HG02623 (cell line): ENCODE measurements around the gene SETD1B.
"Not testable (repeated sequence)": the region's sequence is repeated elsewhere in the genome, so short reads cannot be mapped to it uniquely, and the experiment has no call there.

ENCODE experiments used
- ATAC-seq: cut with Tn5 transposase; IDR thresholded peaks from one replicate; pipeline ENCODE4 v1.9.1; 2021; ENCODE audit warnings: moderate library complexity; ENCODE audit not compliant: unreplicated experiment

Gene SETD1B

DNA sequence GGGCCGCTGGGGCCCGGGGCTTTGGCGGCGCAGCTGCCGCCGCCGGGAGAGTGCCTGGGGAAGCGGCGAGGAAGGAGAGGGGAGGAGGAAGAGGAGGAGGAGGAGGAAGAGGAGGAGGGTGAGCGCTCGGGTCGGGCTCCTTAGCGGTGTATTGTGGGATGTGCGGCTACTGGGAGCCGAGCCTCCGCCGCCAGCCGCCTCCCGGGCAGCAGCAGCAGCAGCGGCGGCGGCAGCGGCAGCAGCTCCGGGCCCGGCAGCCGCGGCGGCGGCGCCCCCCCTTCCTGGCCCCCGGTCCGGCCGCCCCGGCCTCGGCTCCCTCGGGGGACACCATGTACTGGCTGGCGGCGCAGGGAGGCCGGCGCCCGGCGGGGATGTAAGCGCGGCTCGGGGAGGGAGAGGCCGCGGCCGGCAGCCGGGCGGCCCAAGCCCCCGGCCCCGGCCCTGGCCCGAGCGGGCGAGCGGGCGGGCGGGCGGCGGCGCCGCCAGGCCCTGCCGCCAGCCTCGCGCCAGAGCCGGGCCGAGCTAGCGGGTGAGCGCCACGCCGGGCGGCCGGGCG lies at the start of gene SETD1B:
SETD1B (plus strand) TSS at position 149 of the 556 bp plus-strand sequence. CDS start 729 bp downstream, outside the sequence.
- ATAC-seq = no peak

DNA sequence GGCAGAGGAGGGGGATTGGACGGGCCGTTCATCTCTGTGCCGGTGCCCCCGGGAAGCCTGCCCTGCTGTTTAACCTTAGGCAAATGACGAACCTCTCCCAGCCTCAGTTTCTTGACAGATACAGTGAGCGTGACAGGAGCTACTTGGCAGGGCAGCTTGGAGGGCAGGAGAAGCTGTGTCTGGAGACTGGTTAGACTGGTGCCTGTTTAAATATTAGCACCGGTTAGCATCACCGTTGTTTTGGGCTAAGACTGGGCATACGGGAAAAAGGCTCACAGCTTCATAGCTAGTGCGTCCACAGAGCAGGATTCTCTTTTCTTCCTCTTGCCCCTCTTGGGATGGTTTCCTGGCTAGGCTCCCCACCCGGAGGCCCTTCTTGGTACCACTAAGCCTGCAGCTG lies 49.0 kb upstream of the SETD1B start:
- no peak for ATAC-seq

- ATAC-seq = no peak
Observed at GRCh38 chr12:121755591-121755990, 48.2 kb upstream of the SETD1B start.

DNA sequence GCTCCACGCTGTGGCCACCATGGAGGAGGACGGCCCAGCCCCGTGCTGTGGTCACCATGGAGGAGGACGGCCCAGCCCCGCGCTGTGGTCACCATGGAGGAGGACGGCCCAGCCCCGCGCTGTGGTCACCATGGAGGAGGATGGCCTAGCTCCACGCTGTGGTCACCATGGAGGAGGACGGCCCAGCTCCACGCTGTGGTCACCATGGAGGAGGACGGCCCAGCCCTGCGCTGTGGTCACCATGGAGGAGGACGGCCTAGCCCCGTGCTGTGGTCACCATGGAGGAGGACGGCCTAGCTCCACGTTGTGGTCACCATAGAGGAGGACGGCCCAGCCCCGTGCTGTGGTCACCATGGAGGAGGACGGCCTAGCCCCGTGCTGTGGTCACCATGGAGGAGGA lies 45.3 kb upstream of the SETD1B start:
- ATAC-seq = not testable (repeated sequence)

DNA sequence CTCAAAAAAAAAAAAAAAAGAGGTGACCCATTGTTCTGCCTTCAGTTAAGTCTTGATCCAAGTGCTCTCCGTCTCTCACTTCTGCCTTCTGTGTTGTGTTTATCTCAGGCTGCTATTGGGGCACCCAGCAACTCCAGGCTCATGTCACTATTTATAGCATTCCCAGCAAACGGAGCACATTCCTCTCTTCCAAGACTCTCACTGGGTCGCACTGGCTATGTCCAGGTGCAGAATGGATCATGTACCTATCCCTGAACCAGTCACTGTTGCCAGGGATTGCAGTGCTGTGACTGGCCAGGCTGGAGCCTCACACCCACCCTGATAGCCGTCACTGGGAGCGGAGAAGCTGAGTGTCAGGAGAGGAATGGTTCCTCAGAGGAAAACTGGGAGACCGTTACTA lies 41.5 kb upstream of the SETD1B start:
- ATAC-seq = no peak

DNA sequence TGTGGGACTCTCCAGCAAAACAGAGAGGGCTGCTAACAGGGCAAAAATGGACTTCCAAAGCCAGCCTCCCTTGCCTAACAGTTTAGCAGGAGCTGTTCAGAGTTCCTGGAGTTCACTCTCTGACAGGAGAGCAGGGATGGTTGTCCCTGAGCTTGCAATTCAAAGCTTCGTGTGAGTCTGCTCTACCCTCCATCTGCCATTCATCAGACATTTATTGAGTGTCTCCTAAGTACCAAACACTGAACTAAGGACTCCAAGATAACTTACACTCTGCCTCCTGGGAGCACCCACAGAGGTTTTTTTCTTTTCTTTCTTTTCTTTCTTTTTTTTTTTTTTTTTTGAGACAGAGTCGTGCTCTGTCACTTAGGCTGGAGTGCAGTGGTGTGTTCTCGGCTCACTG lies 39.0 kb upstream of the SETD1B start:
- no peak for ATAC-seq

DNA sequence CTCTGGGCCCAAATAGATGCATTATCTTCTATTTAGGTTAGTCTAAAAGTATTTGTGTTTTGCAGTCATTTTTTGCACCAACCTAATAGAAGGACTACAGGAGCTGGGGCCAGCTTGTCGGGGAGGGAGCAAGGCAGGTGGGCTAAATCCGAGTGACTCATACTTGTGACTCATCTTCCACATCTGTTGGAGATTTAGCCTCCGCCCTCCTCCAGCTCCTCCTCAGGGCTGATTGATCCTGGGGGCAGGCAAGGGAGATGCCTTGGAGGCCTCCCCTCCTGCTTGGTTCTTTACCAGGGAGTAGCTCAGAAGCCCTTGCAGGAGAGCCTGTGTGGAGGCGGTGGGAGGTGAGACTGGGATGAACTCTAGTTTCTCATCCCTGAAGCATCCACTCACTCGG lies 38.2 kb upstream of the SETD1B start:
- no peak for ATAC-seq

- ATAC-seq = no peak
Observed at GRCh38 chr12:121766290-121767039, 37.3 kb upstream of the SETD1B start.

DNA sequence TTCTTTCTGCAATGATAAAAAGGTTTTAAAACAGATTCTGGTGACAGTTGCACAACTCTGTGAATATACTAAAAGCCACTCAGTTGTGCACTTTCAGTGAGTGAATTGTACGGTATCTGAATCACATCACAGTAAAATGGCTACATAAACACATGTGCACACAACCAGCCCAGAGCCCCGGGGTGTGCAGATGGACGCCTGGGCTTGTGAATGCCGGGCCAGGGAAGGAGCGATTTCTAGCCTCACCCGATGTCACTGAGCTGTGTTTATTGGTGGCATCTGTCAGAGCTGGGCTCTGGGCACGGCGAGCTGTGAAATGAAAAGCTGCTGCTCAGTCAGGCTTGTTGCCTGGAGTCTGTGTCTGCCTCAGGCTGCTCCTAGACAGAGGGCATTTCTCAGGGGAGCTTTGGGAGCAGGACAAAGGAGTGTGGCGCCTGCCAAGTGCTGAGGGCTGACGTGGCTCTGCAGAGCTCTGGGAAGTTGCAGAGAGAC lies 36.2 kb upstream of the SETD1B start:
- no peak for ATAC-seq

DNA sequence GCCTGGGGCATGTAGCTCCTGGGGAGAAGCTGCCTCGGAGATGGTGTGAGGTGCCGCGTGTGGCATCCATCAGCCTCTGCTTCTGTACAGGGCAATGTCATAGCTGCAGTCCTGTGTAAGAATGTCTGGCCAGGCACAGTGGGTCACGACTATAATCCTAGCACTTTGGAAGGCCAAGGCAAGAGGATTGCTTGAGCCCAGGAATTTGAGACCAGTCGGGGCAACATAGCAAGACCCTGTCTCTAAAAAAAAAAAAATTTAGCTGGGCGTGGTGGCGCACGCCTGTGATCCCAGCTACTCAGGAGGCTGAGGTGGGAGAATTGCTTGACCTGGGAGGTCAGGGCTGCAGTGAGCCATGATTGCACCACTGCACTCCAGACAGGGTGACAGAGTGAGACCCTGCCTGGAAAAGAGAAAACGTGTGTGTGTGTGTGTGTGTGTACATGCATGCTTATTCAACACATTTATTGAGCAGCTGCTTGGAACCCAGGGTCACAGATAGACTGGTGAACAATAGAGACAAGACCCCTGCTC lies 34.4 kb upstream of the SETD1B start:
- no peak for ATAC-seq

- no peak for ATAC-seq
Observed at GRCh38 chr12:121769831-121770301, 33.9 kb upstream of the SETD1B start.

- ATAC-seq = no peak
Observed at GRCh38 chr12:121770388-121770787, 33.4 kb upstream of the SETD1B start.

- no peak for ATAC-seq
Observed at GRCh38 chr12:121770813-121771625, 32.8 kb upstream of the SETD1B start.

DNA sequence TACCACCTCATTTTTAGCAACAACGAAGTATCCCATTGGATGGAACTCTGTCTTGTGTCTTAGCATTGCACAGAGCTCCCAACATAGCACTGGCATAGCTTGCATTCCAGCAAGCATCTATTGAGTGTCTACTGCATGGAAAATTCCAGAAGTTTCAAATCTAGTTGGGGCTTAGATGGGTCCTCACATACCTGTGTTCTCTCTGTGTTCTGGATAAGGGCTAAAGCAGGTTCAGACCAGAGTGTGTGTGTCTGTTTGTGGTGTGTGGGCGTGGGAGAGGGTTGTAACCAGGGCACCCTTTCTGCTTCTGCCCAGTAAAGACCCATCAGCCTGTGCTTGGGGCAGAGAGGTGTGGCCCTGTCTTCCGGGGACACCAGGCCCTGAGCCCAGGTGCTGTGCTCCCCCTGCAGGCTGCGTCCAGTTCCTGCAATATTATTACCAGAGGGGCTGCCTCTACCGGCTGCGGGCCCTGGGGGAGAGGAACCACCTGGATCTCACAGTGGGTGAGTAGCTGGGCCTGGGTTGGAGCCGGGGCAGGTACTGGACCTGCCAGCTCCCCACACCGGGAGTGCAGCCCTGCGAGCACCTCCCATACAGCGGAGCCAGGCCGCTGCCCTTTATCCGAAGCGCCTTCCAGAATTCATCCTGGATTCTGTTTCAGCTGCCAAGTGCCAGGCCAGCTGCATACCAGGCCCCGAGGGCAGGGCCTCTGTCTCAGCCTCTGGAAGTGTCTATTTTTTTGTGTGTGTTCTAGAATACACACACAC lies 30.6 kb upstream of the SETD1B start:
- peak; percentile 56 for ATAC-seq

GRCh38 chr12:121774968-121775474 lies 28.8 kb upstream of the SETD1B start:
- ATAC-seq = no peak

- ATAC-seq = no peak
Observed at GRCh38 chr12:121775501-121775900, 28.3 kb upstream of the SETD1B start.

GRCh38 chr12:121776190-121777098 lies 27.4 kb upstream of the SETD1B start:
- ATAC-seq = no peak

- ATAC-seq = no peak
Observed at GRCh38 chr12:121778567-121779421, 25.0 kb upstream of the SETD1B start.
